Tibial artery (tissue), 4 donors: ENCODE measurements around the gene STXBP2.

ENCODE experiments used
- DNase-seq, 2 donors: peaks; one replicate each; pipeline ENCODE4 v3.0.0-alpha.2; 2019
- H3K27ac ChIP-seq, 2 donors: fragments of 200-600 bp; sonication (generic) in 1 of 2; 1 replicate in 1 of 2; 2 replicates in 1 of 2; pipeline ENCODE4 v1.5.1; 2018 to 2019; ENCODE audit warnings: mild to moderate bottlenecking in 1 of 2
- H3K27me3 ChIP-seq, 2 donors: fragments of 200-600 bp; sonication (generic) in 1 of 2; one replicate each; pipeline versions ENCODE4 v1.5.1 to v1.6.0; 2016 to 2019
- H3K36me3 ChIP-seq, 3 donors: fragments of 200-600 bp; sonication (generic) in 2 of 3; one replicate each; pipeline ENCODE4 v1.5.1; 2016 to 2019; ENCODE audit warnings: mild to moderate bottlenecking in 2 of 3
- H3K4me1 ChIP-seq, 4 donors: fragments of 200-600 bp; sonication (generic) in 2 of 4; 1 replicate in 3 of 4; 2 replicates in 1 of 4; pipeline ENCODE4 v1.5.1; 2016 to 2019
- H3K4me3 ChIP-seq, 2 donors: fragments of 200-600 bp; sonication (generic) in 1 of 2; 1 replicate in 1 of 2; 2 replicates in 1 of 2; pipeline ENCODE4 v1.5.1; 2018 to 2019; ENCODE audit warnings: mild to moderate bottlenecking in 2 of 2
- H3K9me3 ChIP-seq, 3 donors: fragments of 200-600 bp; sonication (generic) in 1 of 3; one replicate each; pipeline ENCODE4 v1.5.1; 2016 to 2019
- intact Hi-C: fragments of 100-400 bp; cut with DNase I; formaldehyde crosslinking; loops from one replicate; pipeline ENCODE4 v1.15.0; 2023; ENCODE audit warnings: low total_unique reads
- TF ChIP-seq, protein P1 (sequence below), 2 experiments: fragments of 200-600 bp in 1 of 2; fragments of 450-650 bp in 1 of 2; IDR thresholded peaks; one replicate each; pipeline ENCODE4 v1.5.1; 2017 to 2019; ENCODE audit warnings: antibody characterized with exemption in 2 of 2, mild to moderate bottlenecking in 1 of 2, moderate library complexity in 1 of 2

The STXBP2 gene

DNA sequence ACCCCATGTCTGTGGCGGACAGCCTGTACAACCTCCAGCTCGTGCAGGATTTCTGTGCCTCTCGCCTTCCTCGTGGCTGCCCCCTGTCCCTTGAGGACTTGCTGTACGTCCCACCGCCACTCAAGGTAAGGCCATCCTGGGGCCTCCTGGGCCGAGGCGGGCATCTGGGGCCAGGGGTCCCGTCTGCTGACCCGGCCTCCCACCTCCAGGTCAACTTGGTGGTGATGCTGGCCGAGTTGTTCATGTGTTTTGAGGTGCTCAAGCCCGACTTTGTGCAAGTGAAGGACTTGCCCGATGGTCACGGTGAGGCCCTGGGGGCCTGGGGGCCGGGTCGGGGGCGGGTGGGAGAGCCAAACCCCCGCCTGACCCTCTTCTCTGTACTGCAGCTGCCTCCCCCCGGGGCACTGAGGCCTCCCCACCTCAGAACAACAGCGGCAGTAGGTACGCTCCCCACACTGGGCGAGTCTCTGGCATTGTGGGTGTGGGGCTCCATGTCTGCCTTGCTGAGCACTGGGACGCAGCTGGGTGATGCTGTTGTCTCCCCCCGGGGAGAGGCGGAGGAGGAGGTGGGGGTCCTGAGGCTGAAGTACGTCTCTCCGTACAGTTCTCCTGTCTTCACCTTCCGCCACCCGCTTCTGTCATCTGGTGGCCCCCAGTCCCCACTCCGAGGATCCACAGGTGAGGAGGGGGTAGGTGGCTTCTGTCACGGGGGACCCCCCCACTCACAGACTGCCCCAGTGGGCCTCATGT is 26.2 kb upstream of the STXBP2 start:
- no peaks in the 10 kb centered on the region for H3K4me1 ChIP-seq
- H3K36me3 ChIP-seq, result peaks cover 0 to 47% (median 0%) of the 10 kb centered on the region in 3 donors
- no peak for DNase-seq
- H3K27ac ChIP-seq, result no peak overlapping the region
- no peak overlapping the region for H3K4me3 ChIP-seq
- H3K27me3 ChIP-seq, result peaks cover 0 to 16% of the 10 kb centered on the region in 2 donors
- intact Hi-C loops, result no loop called here
- no peaks in the 10 kb centered on the region for H3K9me3 ChIP-seq
- TF ChIP-seq, protein P1, sequence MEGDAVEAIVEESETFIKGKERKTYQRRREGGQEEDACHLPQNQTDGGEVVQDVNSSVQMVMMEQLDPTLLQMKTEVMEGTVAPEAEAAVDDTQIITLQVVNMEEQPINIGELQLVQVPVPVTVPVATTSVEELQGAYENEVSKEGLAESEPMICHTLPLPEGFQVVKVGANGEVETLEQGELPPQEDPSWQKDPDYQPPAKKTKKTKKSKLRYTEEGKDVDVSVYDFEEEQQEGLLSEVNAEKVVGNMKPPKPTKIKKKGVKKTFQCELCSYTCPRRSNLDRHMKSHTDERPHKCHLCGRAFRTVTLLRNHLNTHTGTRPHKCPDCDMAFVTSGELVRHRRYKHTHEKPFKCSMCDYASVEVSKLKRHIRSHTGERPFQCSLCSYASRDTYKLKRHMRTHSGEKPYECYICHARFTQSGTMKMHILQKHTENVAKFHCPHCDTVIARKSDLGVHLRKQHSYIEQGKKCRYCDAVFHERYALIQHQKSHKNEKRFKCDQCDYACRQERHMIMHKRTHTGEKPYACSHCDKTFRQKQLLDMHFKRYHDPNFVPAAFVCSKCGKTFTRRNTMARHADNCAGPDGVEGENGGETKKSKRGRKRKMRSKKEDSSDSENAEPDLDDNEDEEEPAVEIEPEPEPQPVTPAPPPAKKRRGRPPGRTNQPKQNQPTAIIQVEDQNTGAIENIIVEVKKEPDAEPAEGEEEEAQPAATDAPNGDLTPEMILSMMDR (IDR thresholded peaks at IDR 0.05), result no peak

DNA sequence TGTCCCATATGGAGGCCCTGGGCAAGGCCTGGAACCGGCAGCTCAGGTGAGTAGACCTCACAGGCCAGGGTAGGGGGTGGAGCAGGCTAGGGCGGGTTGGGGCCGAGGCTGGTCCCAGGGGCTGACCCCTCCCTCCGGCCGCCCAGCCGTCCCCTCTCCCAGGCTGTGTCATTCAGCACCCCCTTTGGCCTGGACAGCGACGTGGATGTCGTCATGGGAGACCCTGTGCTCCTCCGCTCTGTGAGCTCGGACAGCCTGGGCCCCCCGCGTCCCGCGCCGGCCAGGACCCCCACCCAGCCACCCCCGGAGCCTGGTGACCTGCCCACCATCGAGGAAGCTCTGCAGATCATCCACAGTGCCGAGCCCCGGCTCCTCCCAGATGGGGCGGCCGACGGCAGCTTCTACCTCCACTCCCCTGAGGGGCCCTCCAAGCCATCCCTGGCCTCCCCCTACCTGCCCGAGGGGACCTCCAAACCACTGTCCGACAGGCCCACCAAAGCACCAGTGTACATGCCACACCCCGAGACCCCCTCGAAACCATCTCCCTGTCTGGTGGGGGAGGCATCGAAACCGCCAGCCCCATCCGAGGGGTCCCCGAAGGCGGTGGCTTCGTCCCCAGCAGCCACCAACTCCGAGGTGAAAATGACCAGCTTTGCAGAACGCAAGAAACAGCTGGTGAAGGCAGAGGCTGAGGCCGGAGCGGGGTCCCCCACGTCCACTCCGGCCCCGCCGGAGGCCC is 25.2 kb upstream of the STXBP2 start:
- peaks cover 0 to 7% of the 10 kb centered on the region in 2 donors for H3K27me3 ChIP-seq
- no peaks in the 10 kb centered on the region for H3K4me1 ChIP-seq
- no peak overlapping the region for H3K27ac ChIP-seq
- DNase-seq, result no peak
- peaks cover 0 to 50% (median 0%) of the 10 kb centered on the region in 3 donors for H3K36me3 ChIP-seq
- no peak overlapping the region for H3K4me3 ChIP-seq
- no peaks in the 10 kb centered on the region for H3K9me3 ChIP-seq
- intact Hi-C loops, result no loop called here
- TF ChIP-seq, protein P1 (IDR thresholded peaks at IDR 0.05), result no peak

DNA sequence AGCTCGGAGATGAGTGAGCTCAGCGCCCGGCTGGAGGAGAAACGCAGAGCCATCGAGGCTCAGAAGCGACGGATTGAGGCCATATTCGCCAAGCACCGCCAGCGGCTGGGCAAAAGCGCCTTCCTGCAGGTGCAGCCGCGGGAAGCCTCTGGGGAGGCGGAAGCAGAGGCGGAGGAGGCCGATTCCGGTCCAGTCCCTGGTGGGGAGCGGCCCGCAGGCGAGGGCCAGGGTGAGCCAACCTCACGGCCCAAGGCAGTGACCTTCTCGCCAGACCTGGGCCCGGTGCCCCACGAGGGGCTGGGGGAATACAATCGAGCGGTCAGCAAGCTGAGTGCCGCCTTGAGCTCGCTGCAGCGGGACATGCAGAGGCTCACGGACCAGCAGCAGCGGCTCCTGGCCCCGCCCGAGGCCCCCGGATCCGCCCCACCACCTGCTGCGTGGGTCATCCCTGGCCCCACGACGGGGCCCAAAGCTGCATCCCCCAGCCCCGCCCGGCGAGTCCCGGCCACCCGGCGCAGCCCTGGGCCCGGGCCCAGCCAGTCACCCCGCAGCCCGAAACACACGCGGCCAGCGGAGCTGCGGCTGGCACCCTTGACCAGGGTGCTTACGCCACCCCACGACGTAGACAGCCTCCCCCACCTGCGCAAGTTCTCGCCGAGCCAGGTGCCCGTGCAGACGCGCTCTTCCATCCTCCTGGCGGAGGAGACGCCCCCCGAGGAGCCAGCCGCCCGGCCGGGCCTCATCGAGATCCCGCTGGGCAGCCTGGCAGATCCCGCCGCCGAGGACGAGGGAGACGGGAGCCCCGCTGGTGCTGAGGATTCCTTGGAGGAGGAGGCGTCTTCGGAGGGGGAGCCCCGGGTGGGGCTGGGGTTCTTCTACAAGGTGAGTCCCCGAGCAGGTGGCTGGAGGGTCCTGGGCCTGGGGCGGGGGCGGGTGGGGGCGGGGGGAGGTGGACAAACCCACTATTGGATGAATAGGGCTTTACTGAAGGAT is 24.3 kb upstream of the STXBP2 start:
- intact Hi-C loops, result no loop called here

DNA sequence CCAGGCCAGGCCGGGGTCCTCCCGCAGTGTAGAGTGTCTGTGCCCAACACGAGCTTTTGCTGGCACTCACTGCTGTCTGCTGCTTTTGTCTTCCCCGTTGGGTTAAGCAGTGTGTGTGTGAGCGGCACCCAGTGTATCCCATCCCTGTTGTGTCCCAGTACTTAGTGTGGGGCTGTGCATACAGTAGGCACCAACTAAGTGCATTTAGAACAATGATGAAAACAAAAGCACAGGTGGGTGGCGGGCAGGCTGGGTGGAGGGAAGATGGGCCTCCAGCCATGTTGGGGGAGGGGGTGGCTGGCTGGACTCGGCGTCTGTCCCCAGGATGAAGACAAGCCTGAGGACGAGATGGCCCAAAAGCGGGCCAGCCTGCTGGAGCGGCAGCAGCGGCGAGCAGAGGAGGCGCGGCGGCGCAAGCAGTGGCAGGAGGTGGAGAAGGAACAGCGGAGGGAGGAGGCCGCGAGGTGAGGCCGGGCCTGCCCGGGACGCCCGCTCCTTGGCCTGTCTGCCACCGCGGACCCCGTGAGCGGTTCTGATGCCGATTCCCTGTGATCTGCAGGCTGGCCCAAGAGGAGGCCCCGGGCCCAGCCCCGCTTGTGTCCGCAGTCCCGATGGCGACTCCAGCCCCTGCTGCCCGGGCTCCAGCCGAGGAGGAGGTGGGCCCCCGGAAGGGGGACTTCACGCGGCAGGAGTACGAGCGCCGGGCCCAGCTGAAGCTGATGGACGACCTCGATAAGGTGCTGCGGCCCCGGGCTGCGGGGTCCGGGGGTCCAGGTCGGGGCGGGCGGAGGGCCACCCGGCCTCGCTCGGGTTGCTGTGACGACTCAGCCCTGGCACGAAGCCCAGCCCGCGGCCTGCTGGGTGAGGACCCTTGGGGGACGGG is 21.8 kb upstream of the STXBP2 start:
- Histone ChIP-seq H3K4me1 (peaks cover 0 to 14% (median 0%) of the 10 kb centered on the region in 4 donors), H3K27me3 (peaks cover 0 to 2% of the 10 kb centered on the region in 2 donors), H3K9me3 (no peaks in the 10 kb centered on the region), H3K36me3 (peaks cover 9 to 77% (median 27%) of the 10 kb centered on the region in 3 donors), H3K27ac (no peak overlapping the region), H3K4me3 (no peak overlapping the region)
- intact Hi-C loops, result no loop called here
- DNase-seq, result no peak
- TF ChIP-seq, protein P1 (IDR thresholded peaks at IDR 0.05), result no peak

More for the DNA sequence above, 24.3 kb upstream of the STXBP2 start:
- no peak for DNase-seq
- TF ChIP-seq, protein P1 (IDR thresholded peaks at IDR 0.05), result no peak
- H3K4me1 ChIP-seq, result no peaks in the 10 kb centered on the region
- no peak overlapping the region for H3K4me3 ChIP-seq
- H3K9me3 ChIP-seq, result no peaks in the 10 kb centered on the region
- peaks cover 0 to 2% of the 10 kb centered on the region in 2 donors for H3K27me3 ChIP-seq
- peaks cover 0 to 59% (median 2%) of the 10 kb centered on the region in 3 donors for H3K36me3 ChIP-seq
- no peak overlapping the region for H3K27ac ChIP-seq
